H9 (cell line): ENCODE data around the gene MCU. TPM values are rescaled to one million over a fixed set of nuclear protein-coding genes. Genes with fewer than 3 reads are reported as not detected.
A peak's percentile ranks its signal among the peaks of the same experiment; 100 is the strongest.

Experiments used
- DNase-seq: peaks from one replicate; pipeline ENCODE4 v3.0.0-alpha.2; 2017
- H2AFZ ChIP-seq: one replicate; pipeline ENCODE4 v1.6.1; 2013; ENCODE audit warnings: mild to moderate bottlenecking, low read length, control low read depth, moderate library complexity
- H2AK5ac ChIP-seq: 2 replicates; pipeline ENCODE4 v1.6.1; 2013; ENCODE audit warnings: low read length, control low read depth, mixed read lengths; ENCODE audit not compliant: insufficient read length
- H2BK120ac ChIP-seq: one replicate; pipeline ENCODE4 v1.6.1; 2013; ENCODE audit warnings: low read depth, mild to moderate bottlenecking, low read length, control low read depth, inconsistent platforms; ENCODE audit not compliant: poor library complexity, severe bottlenecking
- H2BK12ac ChIP-seq: 2 replicates; pipeline ENCODE4 v1.6.1; 2013; ENCODE audit warnings: low read length, control low read depth, mixed read lengths, low read depth; ENCODE audit not compliant: insufficient read length
- H2BK15ac ChIP-seq: 2 replicates; pipeline ENCODE4 v1.6.1; 2013; ENCODE audit warnings: low read depth, low read length, control low read depth
- H2BK20ac ChIP-seq: one replicate; pipeline ENCODE4 v1.6.1; 2013; ENCODE audit warnings: low read depth, mild to moderate bottlenecking, low read length, control low read depth, inconsistent platforms; ENCODE audit not compliant: poor library complexity, severe bottlenecking
- H2BK5ac ChIP-seq: 2 replicates; pipeline ENCODE4 v1.6.1; 2013; ENCODE audit warnings: low read length, control low read depth, mixed read lengths; ENCODE audit not compliant: insufficient read length
- H3K14ac ChIP-seq: 2 replicates; pipeline ENCODE4 v1.6.1; 2013; ENCODE audit warnings: low read length, control low read depth; ENCODE audit not compliant: insufficient read depth
- H3K18ac ChIP-seq: 2 replicates; pipeline ENCODE4 v1.6.1; 2013; ENCODE audit warnings: low read depth, mild to moderate bottlenecking, mixed read lengths, low read length, control low read depth; ENCODE audit not compliant: insufficient read length
- H3K23ac ChIP-seq: 2 replicates; pipeline ENCODE4 v1.6.1; 2013; ENCODE audit warnings: low read length, control low read depth, mixed read lengths, low read depth; ENCODE audit not compliant: insufficient read length
- H3K23me2 ChIP-seq: 2 replicates; pipeline ENCODE4 v1.6.1; 2013; ENCODE audit warnings: low read depth, mild to moderate bottlenecking, mixed read lengths, low read length, control low read depth; ENCODE audit not compliant: insufficient read length, poor library complexity, severe bottlenecking
- H3K27ac ChIP-seq: 2 replicates; pipeline ENCODE4 v1.5.1; 2013; ENCODE audit warnings: low read length, control low read depth, mixed read lengths, low read depth; ENCODE audit not compliant: insufficient read length
- H3K27me3 ChIP-seq: 2 replicates; pipeline ENCODE4 v1.6.1; 2013; ENCODE audit warnings: low read length, control low read depth, inconsistent platforms; ENCODE audit not compliant: insufficient read depth
- H3K4ac ChIP-seq: 2 replicates; pipeline ENCODE4 v1.6.1; 2013; ENCODE audit warnings: low read depth, mild to moderate bottlenecking, control low read depth, inconsistent platforms, low read length, moderate library complexity
- H3K4me1 ChIP-seq: 2 replicates; pipeline ENCODE4 v1.6.1; 2013; ENCODE audit warnings: low read length, control low read depth, inconsistent platforms; ENCODE audit not compliant: insufficient read depth
- H3K4me2 ChIP-seq: 2 replicates; pipeline ENCODE4 v1.6.1; 2013; ENCODE audit warnings: low read length, control low read depth, mixed read lengths; ENCODE audit not compliant: insufficient read length, insufficient read depth
- H3K56ac ChIP-seq: 2 replicates; pipeline ENCODE4 v1.6.1; 2013; ENCODE audit warnings: low read depth, mild to moderate bottlenecking, mixed read lengths, low read length, control low read depth; ENCODE audit not compliant: insufficient read length
- H3K79me1 ChIP-seq: 2 replicates; pipeline ENCODE4 v1.6.1; 2013; ENCODE audit warnings: low read depth, mild to moderate bottlenecking, moderate library complexity, low read length, control low read depth, inconsistent platforms; ENCODE audit not compliant: insufficient read depth, poor library complexity, severe bottlenecking
- H3K79me2 ChIP-seq: 2 replicates; pipeline ENCODE4 v1.6.1; 2013; ENCODE audit warnings: low read length, control low read depth, inconsistent platforms; ENCODE audit not compliant: insufficient read depth
- H3K9ac ChIP-seq: 2 replicates; pipeline ENCODE4 v1.6.1; 2013; ENCODE audit warnings: low read length, control low read depth, mixed read lengths; ENCODE audit not compliant: insufficient read length; ENCODE audit errors: extremely low read depth
- H3K9me3 ChIP-seq: one replicate; pipeline ENCODE4 v1.6.1; 2013; ENCODE audit warnings: low read depth, low read length, inconsistent platforms; ENCODE audit not compliant: control insufficient read depth
- H3T11ph ChIP-seq: one replicate; pipeline ENCODE4 v1.6.1; 2013; ENCODE audit warnings: mild to moderate bottlenecking, low read length, control low read depth, inconsistent platforms
- H4K20me1 ChIP-seq: one replicate; pipeline ENCODE4 v1.6.1; 2013; ENCODE audit not compliant: control insufficient read depth, insufficient read length, insufficient read depth
- H4K5ac ChIP-seq: 2 replicates; pipeline ENCODE4 v1.6.1; 2013; ENCODE audit warnings: low read depth, mild to moderate bottlenecking, mixed read lengths, low read length, control low read depth; ENCODE audit not compliant: insufficient read length
- H4K8ac ChIP-seq: replicated peaks from 2 replicates; pipeline ENCODE4 v1.6.1; 2013; ENCODE audit warnings: low read length, control low read depth, mixed read lengths, low read depth; ENCODE audit not compliant: insufficient read length
- H4K91ac ChIP-seq: 2 replicates; pipeline ENCODE4 v1.6.1; 2013; ENCODE audit warnings: low read depth, mild to moderate bottlenecking, moderate library complexity, mixed read lengths, low read length, control low read depth; ENCODE audit not compliant: insufficient read length
- H3K27ac Mint-ChIP-seq, 3 experiments: 2 replicates in 2 of 3; 3 replicates in 1 of 3; pipeline ENCODE4 v1.8.0; 2020 to 2021; ENCODE audit warnings: mixed read lengths in 3 of 3, mild to moderate bottlenecking in 1 of 3, moderate library complexity in 1 of 3
- H3K27me3 Mint-ChIP-seq: 2 replicates; pipeline ENCODE4 v1.8.0; 2021; ENCODE audit warnings: low read depth, mild to moderate bottlenecking, moderate library complexity, mixed read lengths
- H3K36me3 Mint-ChIP-seq, 3 experiments: 2 replicates in 2 of 3; 3 replicates in 1 of 3; pipeline ENCODE4 v1.8.0; 2020 to 2021; ENCODE audit warnings: low read depth in 3 of 3, mixed read lengths in 3 of 3; ENCODE audit not compliant: insufficient read depth in 1 of 3
- H3K4me1 Mint-ChIP-seq, 2 experiments: 2 replicates each; pipeline ENCODE4 v1.8.0; 2020; ENCODE audit warnings: mixed read lengths in 2 of 2
- H3K4me3 Mint-ChIP-seq, 2 experiments: 2 replicates in 1 of 2; 3 replicates in 1 of 2; pipeline ENCODE4 v1.8.0; 2020 to 2021; ENCODE audit warnings: mild to moderate bottlenecking in 2 of 2, mixed read lengths in 2 of 2, moderate library complexity in 1 of 2
- H3K9me3 Mint-ChIP-seq, 2 experiments: 2 replicates in 1 of 2; 3 replicates in 1 of 2; pipeline ENCODE4 v1.8.0; 2020; ENCODE audit warnings: mild to moderate bottlenecking in 2 of 2, mixed read lengths in 2 of 2, moderate library complexity in 1 of 2
- CTCF ChIP-seq: fragments of 200-600 bp; sonication (generic); conservative IDR thresholded peaks from 3 replicates; pipeline ENCODE4 v1.8.0; 2021; ENCODE audit warnings: antibody characterized with exemption, mild to moderate bottlenecking
- WGBS: extraction: QIAGEN DNeasy Blood & Tissue Kit; methylation state at CpG from one replicate; pipeline ENCODE4 v1.1.7; 2013; ENCODE audit warnings: missing lambda C conversion rate, low lambda C conversion rate, mixed read lengths; ENCODE audit not compliant: insufficient read length; ENCODE audit errors: extremely low coverage; 5-methylcytosine and 5-hydroxymethylcytosine counted together
- total RNA-seq: library from RNA; stranded (reverse); gene quantifications from 2 replicates; pipeline ENCODE4 v1.2.1, GENCODE V29; 2021

The MCU gene
- total RNA-seq, 1 experiment from 2014 or later, result 36.6 TPM

- H2AK5ac ChIP-seq, result no peak overlapping the region
- H3K27me3 ChIP-seq, result no peaks in the 10 kb centered on the region
- Mint-ChIP-seq H3K4me1 (peaks cover 50 to 59% of the 10 kb centered on the region in 2 experiments), H3K36me3 (no peaks in the 10 kb centered on the region), H3K9me3 (no peaks in the 10 kb centered on the region), H3K27me3 (no peaks in the 10 kb centered on the region), H3K27ac (peak overlapping the region; percentile 90 to 95 (median 92); a peak in 5 of 7 replicates), H3K4me3 (no peak overlapping the region)
- no peak overlapping the region for H3K56ac ChIP-seq
- WGBS, result no CpG with 5 or more reads among the region's 2 CpGs
- no peak overlapping the region for H3K4ac ChIP-seq
- no peak for TF ChIP-seq CTCF
- H2BK12ac ChIP-seq, result no peak overlapping the region
- no peaks in the 10 kb centered on the region for H3K9me3 ChIP-seq
- no peak overlapping the region for H2BK5ac ChIP-seq
- no peak overlapping the region for H3K14ac ChIP-seq
- peak overlapping the region; percentile 69 for H3K27ac ChIP-seq
- H3T11ph ChIP-seq, result no peak overlapping the region
- H3K23ac ChIP-seq, result no peak overlapping the region
- H4K8ac ChIP-seq, result no peak overlapping the region
- H2BK15ac ChIP-seq, result no peak overlapping the region
- no peak overlapping the region for H4K5ac ChIP-seq
- H3K18ac ChIP-seq, result no peak overlapping the region
- no peak overlapping the region for H4K91ac ChIP-seq
- H3K9ac ChIP-seq, result no peak overlapping the region
- H3K4me2 ChIP-seq, result no peak overlapping the region
- no peaks in the 10 kb centered on the region for H4K20me1 ChIP-seq
- H2BK20ac ChIP-seq, result no peak overlapping the region
- no peak for DNase-seq
- no peak overlapping the region for H2BK120ac ChIP-seq
- no peak overlapping the region for H2AFZ ChIP-seq
- peaks cover 20% of the 10 kb centered on the region; the same call in 1 of the 2 replicates for H3K4me1 ChIP-seq
- no peaks in the 10 kb centered on the region for H3K23me2 ChIP-seq
- H3K79me2 ChIP-seq, result no peaks in the 10 kb centered on the region
- H3K79me1 ChIP-seq, result no peaks in the 10 kb centered on the region
Observed at GRCh38 chr10:72785409-72785808, 93.5 kb downstream of the MCU start.
